Endothelial cell of umbilical vein (primary cell): ENCODE results near the gene UBAC1. TPM values are rescaled to one million over a fixed set of nuclear protein-coding genes. Genes with fewer than 3 reads are reported as not detected.
A peak's percentile ranks its signal among the peaks of the same experiment; 100 is the strongest.
"Not testable (repeated sequence)": the region's sequence is repeated elsewhere in the genome, so short reads cannot be mapped to it uniquely, and the experiment has no call there.

Source experiments
- BruUV-seq: library from RNA; stranded (reverse); fragments of 400-500 nt; replicated peaks from 2 replicates; lab custom pipeline; 2021; lab: Mats Ljungman, UMichigan
- CTCF ChIA-PET: fragments of 300-600, 350-600 bp; sonication (Branson Sonifier 250); formaldehyde crosslinking; loops from one replicate; lab custom pipeline; 2021; ENCODE audit warnings: antibody characterized with exemption, inconsistent platforms; lab: Charles Lee
- POLR2A ChIA-PET: fragments of 300-600, 350-600 bp; sonication (Branson Sonifier 250); formaldehyde crosslinking; loops from one replicate; lab custom pipeline; 2021; ENCODE audit warnings: antibody characterized with exemption, inconsistent platforms; lab: Charles Lee
- DNase-seq: peaks from one replicate; pipeline ENCODE4 v3.0.0-alpha.2; 2011; ENCODE audit warnings: low read depth, low spot score
- FAIRE-seq: peaks from 2 replicates; lab custom pipeline; 2011; peaks lifted over from hg19 to GRCh38; lab: Jason Lieb, UNC
- H2AFZ ChIP-seq: 2 replicates; pipeline ENCODE4 v1.6.0; 2012; ENCODE audit warnings: low read depth, low read length, control low read depth, inconsistent platforms
- H3K27ac ChIP-seq: 2 replicates; pipeline ENCODE4 v1.5.1; 2011; ENCODE audit warnings: low read depth, mild to moderate bottlenecking, control low read depth, low read length, moderate library complexity; ENCODE audit not compliant: insufficient read depth
- H3K27me3 ChIP-seq, 2 experiments: 2 replicates each; pipeline versions ENCODE4 v1.6.0 to v1.6.1; 2011; ENCODE audit warnings: low read length in 2 of 2, mixed read lengths in 1 of 2; ENCODE audit not compliant: control insufficient read depth in 2 of 2, insufficient read depth in 2 of 2
- H3K36me3 ChIP-seq, 2 experiments: 2 replicates in 1 of 2; 3 replicates in 1 of 2; pipeline ENCODE4 v1.5.1; 2011; ENCODE audit warnings: low read length in 2 of 2, mild to moderate bottlenecking in 1 of 2, moderate library complexity in 1 of 2; ENCODE audit not compliant: control insufficient read depth in 2 of 2, insufficient read depth in 2 of 2; ENCODE audit errors: extremely low read depth in 1 of 2
- H3K4me1 ChIP-seq: 3 replicates; pipeline ENCODE4 v1.5.1; 2011; ENCODE audit warnings: mild to moderate bottlenecking, low read length; ENCODE audit not compliant: control insufficient read depth, insufficient read depth; ENCODE audit errors: extremely low read depth
- H3K4me2 ChIP-seq: 2 replicates; pipeline ENCODE4 v1.6.1; 2011; ENCODE audit warnings: low read length, control low read depth, mixed read lengths; ENCODE audit not compliant: insufficient read depth
- H3K4me3 ChIP-seq, 3 experiments: fragments of 200-600 bp in 1 of 3; sonication (generic), shearing (Covaris generic) in 1 of 3; replicated peaks in 1 of 3; 2 replicates each; pipeline ENCODE4 v1.5.1; 2011 to 2016; ENCODE audit warnings: control low read depth in 3 of 3, low read length in 3 of 3, mild to moderate bottlenecking in 2 of 3, inconsistent platforms in 1 of 3, low read depth in 1 of 3, moderate library complexity in 1 of 3; ENCODE audit not compliant: insufficient read depth in 1 of 3
- H3K79me2 ChIP-seq: 2 replicates; pipeline ENCODE4 v1.6.0; 2012; ENCODE audit warnings: low read length, inconsistent platforms; ENCODE audit not compliant: control insufficient read depth, insufficient read depth
- H3K9ac ChIP-seq: replicated peaks from 2 replicates; pipeline ENCODE3; 2011; ENCODE audit warnings: low read length, control low read depth; ENCODE audit not compliant: insufficient read depth; ENCODE audit errors: extremely low read depth
- H3K9me1 ChIP-seq: replicated peaks from 3 replicates; pipeline ENCODE4 v1.6.0; 2011; ENCODE audit warnings: mild to moderate bottlenecking, low read length; ENCODE audit not compliant: control insufficient read depth, insufficient read depth; ENCODE audit errors: extremely low read depth
- H3K9me3 ChIP-seq: replicated peaks from 2 replicates; pipeline ENCODE4 v1.5.1; 2012; ENCODE audit warnings: low read length, inconsistent platforms; ENCODE audit not compliant: control insufficient read depth, insufficient read depth
- H4K20me1 ChIP-seq: replicated peaks from 2 replicates; pipeline ENCODE3; 2011; ENCODE audit warnings: mild to moderate bottlenecking, low read length; ENCODE audit not compliant: control insufficient read depth, insufficient read depth; ENCODE audit errors: extremely low read depth
- GATA2 ChIP-seq: IDR thresholded peaks from 2 replicates; pipeline ENCODE4 v1.7.0; 2011; ENCODE audit warnings: low read depth, mild to moderate bottlenecking, moderate library complexity, mixed read lengths, low read length; ENCODE audit not compliant: insufficient read length, insufficient read depth
- POLR2AphosphoS5 ChIP-seq: IDR thresholded peaks from 2 replicates; pipeline ENCODE4 v1.6.1; 2012; ENCODE audit warnings: low read depth, mild to moderate bottlenecking, control low read depth, low read length, moderate library complexity; ENCODE audit not compliant: insufficient read depth
- dilution Hi-C: fragments of 300-500 bp; cut with MboI; formaldehyde crosslinking; loops from one replicate; pipeline ENCODE4 v1.15.0; 2019; ENCODE audit warnings: low sequenced_read_pairs; ENCODE audit not compliant: extremely low pct_ligation_motif_present
- intact Hi-C: fragments of 100-400 bp; cut with micrococcal nuclease; formaldehyde crosslinking; loops from one replicate; pipeline ENCODE4 v1.10.0; 2022
- polyA plus RNA-seq, 4 experiments: library from polyadenylated mRNA; depleted of rRNA in 3 of 4; stranded (reverse) in 3 of 4; unstranded in 1 of 4; fragments of >200 nt; gene quantifications; 2 replicates each; pipeline versions ENCODE4 v1.2.1 to v1.2.3, GENCODE V29; 2011 to 2012; ENCODE audit warnings: missing spikeins in 1 of 4
- total RNA-seq: library from RNA; stranded (reverse); gene quantifications from 2 replicates; pipeline ENCODE4 v1.2.3, GENCODE V29; 2021
- TF ChIP-seq, protein P1 (sequence below): IDR thresholded peaks from 2 replicates; pipeline ENCODE4 v1.6.1; 2011; ENCODE audit not compliant: insufficient read depth, insufficient read length
- TF ChIP-seq, protein P2 (sequence below), 2 donors: IDR thresholded peaks; 1 replicate in 1 of 2; 2 replicates in 1 of 2; pipeline ENCODE4 v1.5.1; 2011; ENCODE audit warnings: low read length in 2 of 2, mild to moderate bottlenecking in 2 of 2, moderate library complexity in 2 of 2, control low read depth in 1 of 2, inconsistent platforms in 1 of 2, low read depth in 1 of 2; ENCODE audit not compliant: insufficient read depth in 1 of 2; ENCODE audit errors: extremely low read depth in 1 of 2

UBAC1 gene
- total and polyA plus RNA-seq, 2 donors (not counting 3 experiments of a cell fraction or from before 2014, with no cell fraction given), result 39.5 to 56.7 TPM

DNA sequence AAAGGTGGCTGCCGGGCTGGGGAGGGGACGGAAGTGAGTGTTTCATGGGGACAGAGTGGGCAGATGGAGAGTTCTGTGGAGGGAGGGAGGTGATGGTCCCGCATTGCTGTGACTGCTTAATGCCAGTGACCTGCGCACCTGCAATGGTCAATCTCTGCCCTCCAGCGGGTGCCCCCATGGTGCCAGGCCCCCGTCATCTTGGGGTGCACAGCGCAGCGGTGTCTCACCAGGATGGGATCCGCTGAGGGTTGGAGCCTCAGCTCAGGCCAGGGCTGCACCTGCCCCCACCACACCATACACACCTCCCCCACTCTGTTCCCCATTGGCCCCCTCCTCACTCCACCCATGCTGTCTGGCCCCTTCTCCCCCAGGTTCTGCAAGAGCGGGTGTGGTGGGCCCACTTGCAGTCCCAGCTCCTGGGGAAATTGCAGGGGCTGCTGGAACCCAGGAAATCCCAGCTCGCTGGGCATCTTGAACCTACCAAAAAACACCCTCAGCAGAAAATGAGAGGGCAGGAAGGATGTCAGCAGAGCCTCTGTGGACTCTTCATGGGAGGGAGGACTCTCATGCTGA is 41.8 kb downstream of the UBAC1 start:
- no peaks in the 10 kb centered on the region for H3K79me2 ChIP-seq
- FAIRE-seq (no peak), DNase-seq (no peak)
- no peak overlapping the region for H3K4me3 ChIP-seq
- no peaks in the 10 kb centered on the region for H3K4me1 ChIP-seq
- no peak overlapping the region for H3K9ac ChIP-seq
- no peaks in the 10 kb centered on the region for H3K27me3 ChIP-seq
- no peaks in the 10 kb centered on the region for H3K9me1 ChIP-seq
- H3K4me2 ChIP-seq, result no peak overlapping the region
- dilution Hi-C loops (no loop called here), intact Hi-C loops (no loop called here)
- H2AFZ ChIP-seq, result no peak overlapping the region
- no TSS peak for BruUV-seq
- H4K20me1 ChIP-seq, result no peaks in the 10 kb centered on the region
- TF ChIP-seq, protein P1, sequence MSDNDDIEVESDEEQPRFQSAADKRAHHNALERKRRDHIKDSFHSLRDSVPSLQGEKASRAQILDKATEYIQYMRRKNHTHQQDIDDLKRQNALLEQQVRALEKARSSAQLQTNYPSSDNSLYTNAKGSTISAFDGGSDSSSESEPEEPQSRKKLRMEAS, result no peak
- TF ChIP-seq, protein P2, sequence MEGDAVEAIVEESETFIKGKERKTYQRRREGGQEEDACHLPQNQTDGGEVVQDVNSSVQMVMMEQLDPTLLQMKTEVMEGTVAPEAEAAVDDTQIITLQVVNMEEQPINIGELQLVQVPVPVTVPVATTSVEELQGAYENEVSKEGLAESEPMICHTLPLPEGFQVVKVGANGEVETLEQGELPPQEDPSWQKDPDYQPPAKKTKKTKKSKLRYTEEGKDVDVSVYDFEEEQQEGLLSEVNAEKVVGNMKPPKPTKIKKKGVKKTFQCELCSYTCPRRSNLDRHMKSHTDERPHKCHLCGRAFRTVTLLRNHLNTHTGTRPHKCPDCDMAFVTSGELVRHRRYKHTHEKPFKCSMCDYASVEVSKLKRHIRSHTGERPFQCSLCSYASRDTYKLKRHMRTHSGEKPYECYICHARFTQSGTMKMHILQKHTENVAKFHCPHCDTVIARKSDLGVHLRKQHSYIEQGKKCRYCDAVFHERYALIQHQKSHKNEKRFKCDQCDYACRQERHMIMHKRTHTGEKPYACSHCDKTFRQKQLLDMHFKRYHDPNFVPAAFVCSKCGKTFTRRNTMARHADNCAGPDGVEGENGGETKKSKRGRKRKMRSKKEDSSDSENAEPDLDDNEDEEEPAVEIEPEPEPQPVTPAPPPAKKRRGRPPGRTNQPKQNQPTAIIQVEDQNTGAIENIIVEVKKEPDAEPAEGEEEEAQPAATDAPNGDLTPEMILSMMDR (IDR thresholded peaks at IDR 0.05; ENCODE audit: extremely low read depth in 1 of 2, insufficient read depth in 1 of 2, low read depth in 1 of 2, low read length in 2 of 2), result no peak
- no peak for TF ChIP-seq POLR2AphosphoS5
- no peak for TF ChIP-seq GATA2
- H3K36me3 ChIP-seq, result peaks cover 0 to 2% of the 10 kb centered on the region in 2 experiments
- ChIA-PET POLR2A (no interaction called here), CTCF (no interaction called here)
- peaks cover 5% of the 10 kb centered on the region for H3K9me3 ChIP-seq
- no peak overlapping the region for H3K27ac ChIP-seq

DNA sequence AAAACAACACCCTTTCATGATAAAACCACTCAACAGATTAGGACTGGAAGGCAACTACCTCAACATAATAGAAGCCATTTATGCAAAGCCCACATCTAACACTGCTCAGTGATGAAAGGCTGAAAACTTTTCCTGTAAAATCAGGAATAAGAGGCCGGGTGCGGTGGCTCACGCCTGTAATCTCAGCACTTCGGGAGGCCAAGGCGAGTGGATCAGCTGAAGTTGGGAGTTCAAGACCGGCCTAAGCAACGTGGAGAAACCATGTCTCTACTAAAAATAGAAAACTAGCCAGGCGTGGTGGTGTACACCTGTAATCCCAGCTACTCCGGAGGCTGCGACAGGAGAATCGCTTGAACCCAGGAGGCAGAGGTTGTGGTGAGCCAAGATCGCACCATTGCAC is 44.9 kb downstream of the UBAC1 start:
- H3K27me3 ChIP-seq, DNase-seq, H3K4me1 ChIP-seq, H3K9ac ChIP-seq, POLR2A ChIA-PET, dilution Hi-C loops, H3K27ac ChIP-seq, H3K36me3 ChIP-seq, intact Hi-C loops, H3K9me1 ChIP-seq, CTCF ChIA-PET, FAIRE-seq, H3K9me3 ChIP-seq, H4K20me1 ChIP-seq, H3K4me3 ChIP-seq, H3K79me2 ChIP-seq, H2AFZ ChIP-seq, H3K4me2 ChIP-seq: not testable (repeated sequence)
- BruUV-seq, result TSS peak; percentile 5
